ENCODE measurements around the gene PPP2R2B.

- no peak for TF ChIP-seq YY1 (IDR thresholded peaks at IDR 0.05; ENCODE audit: insufficient read depth, insufficient read length)
- TF ChIP-seq ZNF274 (IDR thresholded peaks at IDR 0.05; ENCODE audit: low read depth, low read length), result no peak
- TF ChIP-seq SUZ12 (IDR thresholded peaks at IDR 0.05; ENCODE audit: extremely low read depth, insufficient read depth, insufficient read length), result no peak
Observed at GRCh38 chr5:146533260-146533857, 345.2 kb downstream of the PPP2R2B start.

All from NT2/D1 (cell line).